NT2/D1 (cell line): ENCODE data around the gene CPD.

Experiments
- DNase-seq: peaks from one replicate; pipeline ENCODE4 v3.0.0-alpha.2; 2011; ENCODE audit warnings: low read depth, low spot score
- H3K27me3 ChIP-seq: 2 replicates; pipeline ENCODE4 v1.6.0; 2011; ENCODE audit warnings: mild to moderate bottlenecking; ENCODE audit not compliant: insufficient read length, insufficient read depth
- H3K36me3 ChIP-seq: 2 replicates; pipeline ENCODE4 v1.6.1; 2011; ENCODE audit warnings: mild to moderate bottlenecking, low read length, mixed read lengths; ENCODE audit not compliant: insufficient read depth, insufficient read length
- H3K4me1 ChIP-seq: 2 replicates; pipeline ENCODE4 v1.5.1; 2011; ENCODE audit not compliant: insufficient read depth, insufficient read length
- H3K4me3 ChIP-seq: 2 replicates; pipeline ENCODE4 v1.5.1; 2011; ENCODE audit warnings: low read depth; ENCODE audit not compliant: insufficient read length
- H3K9ac ChIP-seq: 2 replicates; pipeline ENCODE4 v1.6.0; 2011; ENCODE audit warnings: low read depth; ENCODE audit not compliant: insufficient read length
- H3K9me3 ChIP-seq: 2 replicates; pipeline ENCODE4 v1.5.1; 2011; ENCODE audit warnings: mild to moderate bottlenecking, low read length; ENCODE audit not compliant: insufficient read depth
- SUZ12 ChIP-seq: IDR thresholded peaks from 2 replicates; pipeline ENCODE4 v1.6.1; 2011; ENCODE audit not compliant: insufficient read length, insufficient read depth; ENCODE audit errors: extremely low read depth
- YY1 ChIP-seq: IDR thresholded peaks from 2 replicates; pipeline ENCODE4 v1.6.1; 2011; ENCODE audit not compliant: insufficient read length, insufficient read depth
- ZNF274 ChIP-seq: IDR thresholded peaks from 2 replicates; pipeline ENCODE4 v1.6.1; 2011; ENCODE audit warnings: mild to moderate bottlenecking, low read depth, low read length

CPD gene

DNA sequence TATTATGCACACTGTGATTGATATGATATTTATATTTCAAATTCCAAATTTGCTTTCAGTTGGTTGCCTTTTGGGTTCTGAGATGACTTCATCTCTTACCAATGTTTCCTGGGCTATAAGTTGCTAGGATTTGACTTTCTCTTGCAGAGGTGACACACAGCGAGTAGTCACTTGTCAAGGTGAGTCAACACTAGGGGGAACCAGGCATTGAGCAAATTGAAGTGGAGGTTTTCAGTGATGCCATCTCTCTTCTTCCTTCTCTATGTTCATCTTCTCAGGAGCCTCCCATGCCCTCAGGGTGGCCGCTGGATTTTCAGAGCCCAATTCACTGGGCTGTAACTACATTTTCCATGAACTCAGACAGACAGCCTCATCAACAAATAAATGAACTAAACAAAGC, 6.0 kb upstream of the CPD start:
- DNase-seq, result no peak
- peaks cover 5% of the 10 kb centered on the region for H3K4me1 ChIP-seq
- H3K9ac ChIP-seq, result no peak overlapping the region
- H3K36me3 ChIP-seq, result no peaks in the 10 kb centered on the region
- H3K4me3 ChIP-seq, result no peak overlapping the region
- H3K27me3 ChIP-seq, result peaks cover 10% of the 10 kb centered on the region
- H3K9me3 ChIP-seq, result no peaks in the 10 kb centered on the region
- no peak for TF ChIP-seq YY1
- no peak for TF ChIP-seq ZNF274
- no peak for TF ChIP-seq SUZ12

DNA sequence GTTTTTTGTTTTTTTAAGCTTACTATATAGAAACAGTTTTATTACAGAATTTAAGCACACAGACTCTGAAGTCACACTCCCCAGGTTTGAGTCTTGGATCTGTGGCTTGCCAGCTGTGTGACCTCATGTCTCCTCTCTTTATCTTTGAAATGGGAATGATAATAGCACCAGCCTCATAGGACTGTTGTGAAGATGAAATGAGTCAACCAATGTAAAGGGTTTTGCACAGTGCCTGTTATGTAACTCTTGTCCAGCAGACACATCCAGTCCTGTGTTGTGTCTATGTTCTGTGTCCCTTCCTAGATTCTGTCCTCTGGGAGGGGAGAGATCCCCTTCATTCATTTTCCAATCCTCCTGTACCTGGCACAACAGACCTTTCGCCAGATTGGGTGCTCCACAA, 3.1 kb upstream of the CPD start:
- Histone ChIP-seq H3K4me1 (peaks cover 5% of the 10 kb centered on the region), H3K36me3 (no peaks in the 10 kb centered on the region), H3K27me3 (peaks cover 36% of the 10 kb centered on the region), H3K4me3 (no peak overlapping the region), H3K9ac (no peak overlapping the region), H3K9me3 (no peaks in the 10 kb centered on the region)
- DNase-seq, result no peak
- no peak for TF ChIP-seq SUZ12
- TF ChIP-seq ZNF274, result no peak
- no peak for TF ChIP-seq YY1

DNA sequence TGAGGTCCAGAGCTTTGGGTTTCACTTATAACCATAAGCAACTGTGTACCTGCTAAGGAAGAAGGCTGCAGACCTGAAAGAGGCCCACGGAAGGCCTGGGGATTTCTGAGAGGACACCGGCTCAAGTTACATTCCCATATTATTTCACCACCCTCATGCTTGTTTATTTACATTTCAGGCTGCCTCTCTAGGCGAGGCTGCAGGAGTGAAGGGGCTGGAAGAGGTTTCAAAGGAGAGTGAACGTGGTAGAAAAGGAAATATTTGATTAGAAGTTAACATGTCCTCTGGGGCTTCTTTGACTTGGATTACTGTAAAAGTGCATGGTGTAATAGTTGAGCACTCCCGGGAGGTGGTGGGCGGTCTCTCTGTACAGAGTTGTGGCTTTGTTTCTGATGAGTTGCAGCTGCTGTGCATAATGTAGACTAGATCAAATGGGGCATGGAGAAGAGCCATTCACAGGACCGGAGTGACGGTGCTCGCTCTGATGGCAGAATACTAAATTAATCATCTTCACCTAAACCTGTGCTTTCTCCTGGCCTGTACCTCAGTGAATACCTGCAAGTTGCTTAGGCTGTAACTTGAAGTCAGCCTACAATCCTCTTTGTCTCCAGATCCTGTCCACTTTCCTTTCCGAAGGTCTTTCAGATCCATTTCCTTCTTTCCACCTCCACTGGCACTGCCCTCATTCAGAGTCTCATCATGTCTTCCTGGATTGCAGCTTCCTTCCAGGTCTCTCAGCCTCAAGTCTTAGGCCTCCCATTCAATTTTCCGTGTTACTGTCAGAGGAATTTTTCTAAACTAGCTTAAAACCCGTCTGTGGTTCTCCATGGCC, 1.9 kb upstream of the CPD start:
- DNase-seq, result no peak
- Histone ChIP-seq H3K27me3 (peaks cover 44% of the 10 kb centered on the region), H3K36me3 (no peaks in the 10 kb centered on the region), H3K4me1 (peaks cover 5% of the 10 kb centered on the region), H3K9ac (no peak overlapping the region), H3K4me3 (no peak overlapping the region), H3K9me3 (no peaks in the 10 kb centered on the region)
- no peak for TF ChIP-seq YY1
- no peak for TF ChIP-seq SUZ12
- TF ChIP-seq ZNF274, result no peak

DNA sequence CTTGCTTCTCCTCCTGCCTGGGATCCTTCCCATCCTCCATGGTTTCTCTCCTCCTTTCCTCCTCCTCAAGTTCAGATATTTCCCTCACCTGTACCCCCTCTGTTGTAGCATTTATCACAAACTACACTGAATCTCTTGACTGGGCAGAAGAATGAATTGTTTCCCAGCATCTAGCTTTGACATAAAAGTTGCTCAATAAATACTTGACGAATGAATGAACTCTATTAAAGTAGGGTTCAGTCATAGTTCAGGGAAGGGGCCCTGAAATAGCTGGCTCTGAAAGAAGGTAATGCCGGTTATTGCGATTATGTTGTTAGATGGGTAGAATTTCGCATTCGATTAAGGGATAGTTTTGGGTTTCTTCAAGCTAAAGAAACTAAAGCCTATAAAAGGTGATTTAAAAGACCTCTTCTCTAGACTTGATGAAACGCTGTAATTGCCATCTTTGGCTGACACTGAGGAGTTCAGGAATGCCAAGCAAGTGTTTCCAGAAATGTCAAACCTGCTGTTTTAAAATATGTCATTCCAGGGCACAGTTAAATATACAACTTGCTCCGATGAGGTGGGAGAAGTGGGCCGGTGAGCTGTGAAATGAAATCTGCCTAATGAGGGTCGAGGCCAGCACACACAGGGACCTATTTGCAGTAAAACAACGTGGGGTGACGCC, 1.0 kb upstream of the CPD start:
- Histone ChIP-seq H3K4me1 (peaks cover 5% of the 10 kb centered on the region), H3K4me3 (no peak overlapping the region), H3K9me3 (no peaks in the 10 kb centered on the region), H3K36me3 (no peaks in the 10 kb centered on the region), H3K9ac (peak overlapping the region; percentile 51), H3K27me3 (peaks cover 44% of the 10 kb centered on the region)
- DNase-seq, result no peak
- TF ChIP-seq YY1, result no peak
- TF ChIP-seq SUZ12, result no peak

DNA sequence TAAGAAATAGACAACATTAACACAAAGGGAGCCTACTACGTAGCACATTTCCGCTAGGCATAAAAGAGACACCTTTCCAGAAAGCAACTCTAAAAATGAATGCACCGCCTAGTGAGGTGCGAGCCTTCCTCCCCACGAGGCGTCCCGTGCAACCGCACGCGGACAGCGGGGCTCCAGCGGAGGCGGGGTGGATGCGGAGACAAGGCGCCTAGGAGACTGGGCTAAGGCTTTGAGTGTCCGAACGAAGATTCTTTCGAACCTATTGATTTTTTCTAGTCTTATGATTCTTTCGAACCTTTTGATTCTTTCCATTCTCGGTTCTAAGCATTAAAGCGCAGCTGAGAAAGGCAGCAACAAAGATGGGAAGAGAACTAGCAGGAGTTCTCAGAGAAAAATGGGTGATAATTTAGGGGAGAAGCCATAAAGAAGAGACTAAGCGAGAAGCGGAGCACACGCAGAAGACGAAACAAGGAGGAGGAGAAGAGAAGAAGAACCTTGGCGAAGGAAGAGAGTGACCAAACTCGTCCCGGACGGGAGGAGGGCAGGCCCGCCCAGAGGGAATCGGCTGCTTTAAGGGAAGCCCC, 394 bp upstream of the CPD start:
- Histone ChIP-seq H3K36me3 (no peaks in the 10 kb centered on the region), H3K4me3 (peak overlapping the region; percentile 74), H3K9ac (peak overlapping the region; percentile 51), H3K9me3 (no peaks in the 10 kb centered on the region), H3K27me3 (peaks cover 44% of the 10 kb centered on the region), H3K4me1 (peaks cover 5% of the 10 kb centered on the region)
- no peak for TF ChIP-seq ZNF274
- no peak for TF ChIP-seq YY1
- DNase-seq, result no peak

DNA sequence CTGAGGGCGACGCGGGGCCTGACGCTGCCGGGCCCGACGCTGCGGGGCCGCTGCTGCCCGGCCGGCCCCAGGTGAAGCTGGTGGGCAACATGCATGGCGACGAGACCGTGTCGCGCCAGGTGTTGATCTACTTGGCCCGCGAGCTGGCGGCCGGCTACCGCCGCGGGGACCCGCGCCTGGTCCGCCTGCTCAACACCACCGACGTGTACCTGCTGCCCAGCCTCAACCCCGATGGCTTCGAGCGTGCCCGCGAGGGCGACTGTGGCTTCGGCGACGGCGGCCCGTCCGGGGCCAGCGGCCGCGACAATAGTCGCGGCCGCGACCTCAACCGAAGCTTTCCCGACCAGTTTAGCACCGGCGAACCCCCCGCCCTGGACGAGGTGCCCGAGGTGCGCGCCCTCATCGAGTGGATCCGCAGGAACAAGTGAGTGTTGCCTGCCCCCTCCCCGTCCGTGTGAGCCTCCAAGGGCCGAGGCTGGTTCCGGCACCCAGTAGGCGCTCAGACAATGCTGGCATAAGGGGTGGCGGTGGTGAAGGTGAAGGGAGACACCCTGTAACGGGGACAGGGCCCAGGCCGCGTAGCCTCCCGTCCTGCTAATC, 676 bp downstream of the CPD start:
- Histone ChIP-seq H3K4me1 (peaks cover 5% of the 10 kb centered on the region), H3K36me3 (no peaks in the 10 kb centered on the region), H3K9me3 (no peaks in the 10 kb centered on the region), H3K27me3 (peaks cover 44% of the 10 kb centered on the region), H3K4me3 (peak overlapping the region; percentile 74), H3K9ac (peak overlapping the region; percentile 83)
- DNase-seq, result no peak
- no peak for TF ChIP-seq YY1
- no peak for TF ChIP-seq SUZ12
- TF ChIP-seq ZNF274, result no peak

DNA sequence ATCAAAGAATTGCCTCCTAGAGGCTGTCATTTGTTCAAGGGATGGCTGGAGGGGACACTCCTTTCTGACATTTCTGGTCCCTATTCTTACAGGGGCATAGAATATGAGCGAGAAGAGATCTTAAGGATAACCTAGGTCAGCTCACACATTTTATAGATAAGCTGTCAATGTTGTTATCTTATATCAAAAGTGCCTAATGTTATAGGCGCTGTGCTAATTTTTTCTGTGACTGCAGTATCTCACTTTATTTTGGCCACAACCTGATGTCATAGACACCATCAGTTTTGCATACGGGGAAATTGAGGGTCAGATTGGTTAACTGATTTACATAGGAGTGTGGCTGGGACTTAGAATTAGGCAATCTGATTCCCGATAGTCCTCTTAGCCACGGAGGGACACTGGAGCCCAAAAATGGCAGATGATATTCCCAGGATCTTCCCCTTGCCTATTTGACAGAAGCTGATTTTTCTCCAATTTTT, 1.2 kb downstream of the CPD start:
- H3K9ac ChIP-seq, result peak overlapping the region; percentile 83
- TF ChIP-seq ZNF274 (no peak), YY1 (no peak), SUZ12 (no peak)
- peaks cover 44% of the 10 kb centered on the region for H3K27me3 ChIP-seq
- no peaks in the 10 kb centered on the region for H3K9me3 ChIP-seq
- no peaks in the 10 kb centered on the region for H3K36me3 ChIP-seq
- peaks cover 5% of the 10 kb centered on the region for H3K4me1 ChIP-seq
- H3K4me3 ChIP-seq, result peak overlapping the region; percentile 74
- DNase-seq, result no peak
